ENCODE data around the gene KDM5B. TPM values are rescaled to one million over a fixed set of nuclear protein-coding genes. Genes with fewer than 3 reads are reported as not detected.

Gene KDM5B
- 100 to 1,000 TPM in 1 of 2 donors, 10 to 100 TPM in 1; 92.2 to 150 TPM for total RNA-seq

- H3K36me3 Mint-ChIP-seq, result no peaks in the 10 kb centered on the region
- peak within 1 kb of the TSS; percentile 89 to 97 for H3K27ac Mint-ChIP-seq
Measured at GRCh38 chr1:202807926-202808757, at the start of gene KDM5B. Gene KDM5B, minus strand, starts transcription at chr1:202808421. Its CDS starts 116 bp downstream, at chr1:202808305.

GRCh38 chr1:202857136-202857610, 49.0 kb upstream of the KDM5B start:
- H3K4me1 Mint-ChIP-seq (ENCODE audit: low read depth in 2 of 2), result peaks cover 7 to 21% of the 10 kb centered on the region in 2 donors
- ATAC-seq (no peak), DNase-seq (ENCODE audit: low spot score) (no peak)
- H3K36me3 Mint-ChIP-seq, result no peaks in the 10 kb centered on the region
- peaks cover 6 to 7% of the 10 kb centered on the region in 2 donors for H3K27me3 Mint-ChIP-seq
- no peaks in the 10 kb centered on the region for H3K9me3 Mint-ChIP-seq
- no peak overlapping the region for H3K4me3 Mint-ChIP-seq
- H3K27ac Mint-ChIP-seq, result no peak overlapping the region

More at GRCh38 chr1:202807926-202808757, at the start of gene KDM5B:
- Mint-ChIP-seq H3K9me3 (no peaks in the 10 kb centered on the region), H3K4me1 (ENCODE audit: low read depth in 2 of 2) (peaks cover 44 to 46% of the 10 kb centered on the region in 2 donors), H3K4me3 (peak within 1 kb of the TSS; percentile 89), H3K27me3 (no peaks in the 10 kb centered on the region)
- peak; percentile 58 to 68 for ATAC-seq
- peak; percentile 82 for DNase-seq (ENCODE audit: low spot score)

- Mint-ChIP-seq H3K4me3 (no peak overlapping the region), H3K27ac (no peak overlapping the region), H3K4me1 (ENCODE audit: low read depth in 2 of 2) (peaks cover 0 to 12% of the 10 kb centered on the region in 2 donors), H3K27me3 (no peaks in the 10 kb centered on the region), H3K9me3 (no peaks in the 10 kb centered on the region), H3K36me3 (no peaks in the 10 kb centered on the region)
- ATAC-seq (no peak), DNase-seq (ENCODE audit: low spot score) (no peak)
Measured at GRCh38 chr1:202856014-202856413, 47.8 kb upstream of the KDM5B start.

- Mint-ChIP-seq H3K27me3 (no peaks in the 10 kb centered on the region), H3K4me3 (no peak overlapping the region), H3K36me3 (no peaks in the 10 kb centered on the region), H3K27ac (no peak overlapping the region), H3K9me3 (no peaks in the 10 kb centered on the region), H3K4me1 (ENCODE audit: low read depth in 2 of 2) (peaks cover 0 to 5% of the 10 kb centered on the region in 2 donors)
- ATAC-seq (no peak), DNase-seq (ENCODE audit: low spot score) (no peak)
Measured at GRCh38 chr1:202854787-202855186, 46.6 kb upstream of the KDM5B start.

GRCh38 chr1:202852163-202852904, 44.1 kb upstream of the KDM5B start:
- Mint-ChIP-seq H3K4me3 (no peak overlapping the region), H3K36me3 (no peaks in the 10 kb centered on the region), H3K9me3 (no peaks in the 10 kb centered on the region), H3K4me1 (ENCODE audit: low read depth in 2 of 2) (peaks cover 4 to 5% of the 10 kb centered on the region in 2 donors), H3K27ac (no peak overlapping the region), H3K27me3 (no peaks in the 10 kb centered on the region)
- ATAC-seq, result peak; percentile 77 to 87
- DNase-seq (ENCODE audit: low spot score), result peak; percentile 65

GRCh38 chr1:202850593-202851362, 42.6 kb upstream of the KDM5B start:
- H3K4me1 Mint-ChIP-seq (ENCODE audit: low read depth in 2 of 2), result peaks cover 6 to 10% of the 10 kb centered on the region in 2 donors
- DNase-seq (ENCODE audit: low spot score) (no peak), ATAC-seq (no peak)
- H3K4me3 Mint-ChIP-seq, result no peak overlapping the region
- H3K9me3 Mint-ChIP-seq, result no peaks in the 10 kb centered on the region
- no peaks in the 10 kb centered on the region for H3K36me3 Mint-ChIP-seq
- no peak overlapping the region for H3K27ac Mint-ChIP-seq
- no peaks in the 10 kb centered on the region for H3K27me3 Mint-ChIP-seq

- Mint-ChIP-seq H3K4me3 (no peak overlapping the region), H3K4me1 (ENCODE audit: low read depth in 2 of 2) (peaks cover 10 to 15% of the 10 kb centered on the region in 2 donors), H3K27ac (no peak overlapping the region), H3K27me3 (no peaks in the 10 kb centered on the region), H3K36me3 (no peaks in the 10 kb centered on the region), H3K9me3 (no peaks in the 10 kb centered on the region)
- ATAC-seq (no peak), DNase-seq (ENCODE audit: low spot score) (no peak)
Measured at GRCh38 chr1:202848191-202848542, 39.9 kb upstream of the KDM5B start.

- Mint-ChIP-seq H3K27me3 (no peaks in the 10 kb centered on the region), H3K36me3 (no peaks in the 10 kb centered on the region), H3K9me3 (no peaks in the 10 kb centered on the region), H3K27ac (no peak overlapping the region), H3K4me3 (no peak overlapping the region), H3K4me1 (ENCODE audit: low read depth in 2 of 2) (peaks cover 10 to 24% of the 10 kb centered on the region in 2 donors)
- ATAC-seq (no peak), DNase-seq (ENCODE audit: low spot score) (no peak)
Measured at GRCh38 chr1:202844935-202845334, 36.7 kb upstream of the KDM5B start.

- no peak for ATAC-seq
- DNase-seq (ENCODE audit: low spot score), result no peak
- H3K27me3 Mint-ChIP-seq, result no peaks in the 10 kb centered on the region
- peaks cover 10 to 24% of the 10 kb centered on the region in 2 donors for H3K4me1 Mint-ChIP-seq (ENCODE audit: low read depth in 2 of 2)
- H3K36me3 Mint-ChIP-seq, result no peaks in the 10 kb centered on the region
- H3K9me3 Mint-ChIP-seq, result no peaks in the 10 kb centered on the region
- H3K27ac Mint-ChIP-seq, result no peak overlapping the region
- no peak overlapping the region for H3K4me3 Mint-ChIP-seq
Measured at GRCh38 chr1:202844259-202844658, 36.0 kb upstream of the KDM5B start.

GRCh38 chr1:202843081-202843480, 34.9 kb upstream of the KDM5B start:
- ATAC-seq, result no peak

GRCh38 chr1:202837746-202838262, 29.6 kb upstream of the KDM5B start:
- ATAC-seq (no peak), DNase-seq (ENCODE audit: low spot score) (no peak)
- Mint-ChIP-seq H3K27ac (peak overlapping the region; percentile 65 to 66), H3K27me3 (no peaks in the 10 kb centered on the region), H3K36me3 (no peaks in the 10 kb centered on the region), H3K4me1 (ENCODE audit: low read depth in 2 of 2) (peaks cover 46 to 49% of the 10 kb centered on the region in 2 donors), H3K4me3 (peak overlapping the region; percentile 48), H3K9me3 (no peaks in the 10 kb centered on the region)

More at GRCh38 chr1:202843081-202843480, 34.9 kb upstream of the KDM5B start:
- Mint-ChIP-seq H3K36me3 (no peaks in the 10 kb centered on the region), H3K27ac (peak overlapping the region in 1 of 2 donors; percentile 78), H3K27me3 (no peaks in the 10 kb centered on the region), H3K9me3 (no peaks in the 10 kb centered on the region), H3K4me1 (ENCODE audit: low read depth in 2 of 2) (peaks cover 10 to 21% of the 10 kb centered on the region in 2 donors), H3K4me3 (no peak overlapping the region)
- no peak for DNase-seq (ENCODE audit: low spot score)

- ATAC-seq (peak; percentile 49 to 77), DNase-seq (ENCODE audit: low spot score) (peak; percentile 67)
- H3K4me3 Mint-ChIP-seq, result peak overlapping the region; percentile 66
- no peaks in the 10 kb centered on the region for H3K27me3 Mint-ChIP-seq
- H3K4me1 Mint-ChIP-seq (ENCODE audit: low read depth in 2 of 2), result peaks cover 46 to 47% of the 10 kb centered on the region in 2 donors
- H3K27ac Mint-ChIP-seq, result peak overlapping the region; percentile 65 to 66
- no peaks in the 10 kb centered on the region for H3K36me3 Mint-ChIP-seq
- no peaks in the 10 kb centered on the region for H3K9me3 Mint-ChIP-seq
Measured at GRCh38 chr1:202836623-202837403, 28.6 kb upstream of the KDM5B start.
